Thoracic aorta (tissue), 2 donors: ENCODE data around the gene HYOU1. TPM values are rescaled to one million over a fixed set of nuclear protein-coding genes. Genes with fewer than 3 reads are reported as not detected.

ENCODE experiments used
- ATAC-seq: fragments of 150-250 bp; one replicate; pipeline ENCODE4 v1.8.0; 2017; ENCODE audit warnings: low read depth; ENCODE audit not compliant: insufficient number of reproducible peaks, low FRiP score
- DNase-seq: peaks from one replicate; pipeline ENCODE4 v3.0.0-alpha.2; 2020; ENCODE audit warnings: low spot score
- H3K27ac ChIP-seq, 2 donors: fragments of 200-600 bp; sonication (generic); 1 replicate in 1 of 2; 2 replicates in 1 of 2; pipeline ENCODE4 v1.5.1; 2016; ENCODE audit warnings: mild to moderate bottlenecking in 2 of 2, moderate library complexity in 2 of 2
- H3K27me3 ChIP-seq: fragments of 200-600 bp; sonication (generic); replicated peaks from 2 replicates; pipeline ENCODE4 v1.6.0; 2016; ENCODE audit warnings: mild to moderate bottlenecking; ENCODE audit not compliant: insufficient read depth
- H3K36me3 ChIP-seq: fragments of 200-600 bp; sonication (generic); one replicate; pipeline ENCODE4 v1.5.1; 2016
- H3K4me1 ChIP-seq, 2 donors: fragments of 200-600 bp; sonication (generic); 1 replicate in 1 of 2; 2 replicates in 1 of 2; pipeline versions ENCODE4 v1.5.1 to v1.6.0; 2016; ENCODE audit warnings: low read depth in 2 of 2, mild to moderate bottlenecking in 1 of 2; ENCODE audit not compliant: control insufficient read depth in 1 of 2
- H3K4me3 ChIP-seq: fragments of 200-600 bp; sonication (generic); 2 replicates; pipeline ENCODE4 v1.5.1; 2016; ENCODE audit warnings: mild to moderate bottlenecking
- H3K9me3 ChIP-seq: fragments of 200-600 bp; sonication (generic); 2 replicates; pipeline ENCODE4 v1.5.1; 2016
- total RNA-seq, 2 donors: library from RNA; depleted of rRNA; stranded (reverse); fragments of >200 nt; gene quantifications; one replicate each; pipeline versions ENCODE4 v1.1.0 to v1.2.3, GENCODE V29; 2016
- TF ChIP-seq, protein P1 (sequence below): fragments of 200-600 bp; sonication (generic); IDR thresholded peaks from one replicate; pipeline ENCODE4 v1.5.1; 2019; ENCODE audit warnings: antibody characterized with exemption

HYOU1 gene
- total RNA-seq, 2 donors from 2014 or later: 94.1 to 140 TPM

DNA sequence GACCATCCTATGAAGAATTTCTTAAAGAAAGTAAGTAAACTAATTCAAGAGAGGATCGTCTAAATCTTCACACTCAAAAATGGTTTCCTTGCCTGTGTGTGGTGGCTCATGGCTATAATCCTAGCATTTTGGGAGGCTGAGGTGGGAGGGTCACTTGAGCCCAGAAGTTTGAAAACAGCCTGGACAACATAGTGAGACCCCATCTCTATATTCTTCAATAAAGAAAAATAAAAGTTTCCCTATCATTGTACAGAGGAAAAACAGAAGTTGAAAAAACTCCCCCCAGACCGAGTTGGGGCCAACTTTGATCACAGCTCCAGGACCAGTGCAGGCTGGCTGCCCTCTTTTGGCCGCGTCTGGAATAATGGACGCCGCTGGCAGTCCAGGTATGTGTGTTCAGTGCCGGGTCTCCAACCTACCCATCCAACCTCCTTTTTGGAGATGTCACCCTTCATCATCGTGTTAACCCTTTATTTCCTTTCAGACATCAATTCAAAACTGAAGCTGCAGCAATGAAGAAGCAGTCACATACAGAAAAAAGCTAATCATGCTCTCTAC lies 41.9 kb downstream of the HYOU1 start:
- TF ChIP-seq, protein P1, sequence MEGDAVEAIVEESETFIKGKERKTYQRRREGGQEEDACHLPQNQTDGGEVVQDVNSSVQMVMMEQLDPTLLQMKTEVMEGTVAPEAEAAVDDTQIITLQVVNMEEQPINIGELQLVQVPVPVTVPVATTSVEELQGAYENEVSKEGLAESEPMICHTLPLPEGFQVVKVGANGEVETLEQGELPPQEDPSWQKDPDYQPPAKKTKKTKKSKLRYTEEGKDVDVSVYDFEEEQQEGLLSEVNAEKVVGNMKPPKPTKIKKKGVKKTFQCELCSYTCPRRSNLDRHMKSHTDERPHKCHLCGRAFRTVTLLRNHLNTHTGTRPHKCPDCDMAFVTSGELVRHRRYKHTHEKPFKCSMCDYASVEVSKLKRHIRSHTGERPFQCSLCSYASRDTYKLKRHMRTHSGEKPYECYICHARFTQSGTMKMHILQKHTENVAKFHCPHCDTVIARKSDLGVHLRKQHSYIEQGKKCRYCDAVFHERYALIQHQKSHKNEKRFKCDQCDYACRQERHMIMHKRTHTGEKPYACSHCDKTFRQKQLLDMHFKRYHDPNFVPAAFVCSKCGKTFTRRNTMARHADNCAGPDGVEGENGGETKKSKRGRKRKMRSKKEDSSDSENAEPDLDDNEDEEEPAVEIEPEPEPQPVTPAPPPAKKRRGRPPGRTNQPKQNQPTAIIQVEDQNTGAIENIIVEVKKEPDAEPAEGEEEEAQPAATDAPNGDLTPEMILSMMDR: no peak
- peaks cover 38% of the 10 kb centered on the region for H3K36me3 ChIP-seq

DNA sequence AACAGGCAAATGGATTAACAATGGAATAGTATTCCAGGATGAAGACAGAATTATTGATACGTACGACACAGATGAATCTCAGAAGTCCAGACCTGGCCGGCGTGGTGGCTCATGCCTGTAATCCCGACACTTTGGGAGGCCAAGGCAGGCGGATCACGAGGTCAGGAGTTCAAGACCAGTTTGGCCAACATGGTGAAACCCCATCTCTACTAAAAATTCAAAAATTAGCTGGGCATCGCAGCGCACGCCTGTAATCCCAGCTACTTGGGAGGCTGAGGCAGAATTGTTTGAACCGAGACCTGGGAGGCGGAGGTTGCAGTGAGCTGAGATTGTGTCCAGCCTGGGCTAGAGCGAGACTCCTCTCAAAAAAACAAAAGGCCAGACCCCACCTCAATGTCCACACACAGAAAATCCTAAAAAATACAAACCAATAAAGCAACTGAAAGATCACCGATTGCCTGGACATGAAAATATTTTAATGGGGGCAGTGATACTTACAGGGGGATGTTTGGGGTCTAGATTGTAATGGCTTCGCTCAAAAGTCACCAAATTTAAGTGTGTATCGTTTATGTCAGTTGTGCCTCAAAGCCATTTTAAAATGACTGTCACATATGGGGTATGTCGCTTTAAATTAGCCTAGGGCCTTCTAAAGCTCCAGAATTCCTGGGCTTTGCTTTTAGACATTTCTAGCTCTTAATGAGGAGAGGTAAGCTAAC lies 42.6 kb downstream of the HYOU1 start:
- no peak for DNase-seq
- TF ChIP-seq, protein P1: no peak
- Histone ChIP-seq H3K4me1 (peaks cover 11 to 24% of the 10 kb centered on the region in 2 donors), H3K4me3 (no peak overlapping the region), H3K27ac (no peak overlapping the region), H3K9me3 (no peaks in the 10 kb centered on the region), H3K27me3 (no peaks in the 10 kb centered on the region), H3K36me3 (peaks cover 44% of the 10 kb centered on the region)
- ATAC-seq: no peak

More for the DNA sequence above, 41.9 kb downstream of the HYOU1 start:
- DNase-seq (no peak), ATAC-seq (no peak)
- no peak overlapping the region for H3K4me3 ChIP-seq
- no peak overlapping the region for H3K27ac ChIP-seq
- no peaks in the 10 kb centered on the region for H3K9me3 ChIP-seq
- peaks cover 15 to 32% of the 10 kb centered on the region in 2 donors for H3K4me1 ChIP-seq
- no peaks in the 10 kb centered on the region for H3K27me3 ChIP-seq

DNA sequence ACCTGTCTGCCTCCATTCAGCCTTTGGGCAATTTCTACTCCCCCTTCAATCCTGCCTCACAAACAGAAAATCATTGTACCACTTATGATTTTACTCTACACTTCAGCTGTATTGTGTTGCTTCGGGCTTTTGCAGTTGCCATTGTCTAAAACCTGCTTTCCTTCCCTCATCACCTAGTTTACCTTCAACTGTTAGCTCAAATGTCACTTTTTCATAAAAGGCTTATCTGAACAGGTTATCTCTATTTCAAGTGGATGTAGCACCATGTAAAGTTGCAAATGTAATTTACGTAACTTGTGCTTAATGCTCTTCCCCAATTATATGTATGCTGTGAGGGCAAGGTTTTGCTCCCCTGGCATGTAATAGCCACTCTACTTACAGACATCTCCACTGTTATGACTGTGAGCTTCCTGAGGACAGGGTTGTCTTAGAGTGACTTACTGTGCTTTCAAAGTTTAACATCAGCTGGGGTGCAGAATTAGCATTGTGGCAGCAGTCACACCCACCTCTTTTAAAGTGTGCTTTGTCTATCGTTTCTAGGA lies 44.3 kb downstream of the HYOU1 start:
- Histone ChIP-seq H3K27me3 (no peaks in the 10 kb centered on the region), H3K36me3 (peaks cover 57% of the 10 kb centered on the region), H3K9me3 (no peaks in the 10 kb centered on the region), H3K4me3 (no peak overlapping the region), H3K27ac (no peak overlapping the region), H3K4me1 (peaks cover 11 to 23% of the 10 kb centered on the region in 2 donors)
- TF ChIP-seq, protein P1: no peak
- DNase-seq (no peak), ATAC-seq (no peak)

DNA sequence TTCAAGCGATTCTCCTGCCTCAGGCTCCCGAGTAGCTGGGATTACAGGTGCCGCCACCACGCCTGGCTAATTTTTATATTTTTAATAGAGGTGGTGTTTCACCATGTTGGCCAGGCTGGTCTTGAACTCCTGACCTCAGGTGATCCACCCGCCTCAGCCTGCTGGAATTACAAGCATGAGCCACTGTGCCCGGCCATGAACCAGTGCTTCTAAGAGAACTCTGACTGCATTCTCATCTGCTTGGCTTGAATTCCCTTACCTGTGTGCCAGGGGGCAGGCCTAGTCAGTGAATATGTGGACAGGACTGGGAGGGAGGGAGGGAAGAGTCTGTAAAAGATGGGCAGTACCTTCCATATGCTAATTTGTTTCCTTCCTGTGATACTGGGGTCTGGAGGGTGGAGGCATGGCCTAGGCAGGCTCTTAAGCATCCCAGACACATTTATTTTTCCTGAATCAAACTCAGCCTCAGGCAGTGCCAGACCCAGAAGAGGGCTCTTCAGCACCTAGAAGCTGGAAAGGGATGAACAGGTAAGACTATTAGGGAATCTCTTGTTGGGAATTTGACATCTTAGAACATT lies 45.4 kb downstream of the HYOU1 start:
- no peak for DNase-seq
- ATAC-seq: no peak
- H3K36me3 ChIP-seq: peaks cover 68% of the 10 kb centered on the region

More for the DNA sequence above, 45.4 kb downstream of the HYOU1 start:
- Histone ChIP-seq H3K27ac (no peak overlapping the region), H3K4me3 (no peak overlapping the region), H3K9me3 (no peaks in the 10 kb centered on the region), H3K27me3 (no peaks in the 10 kb centered on the region), H3K4me1 (peaks cover 5 to 13% of the 10 kb centered on the region in 2 donors)
- TF ChIP-seq, protein P1: no peak
